Esophagus muscularis mucosa (tissue), 4 donors: ENCODE measurements around the gene IL31.

Source experiments
- EP300 ChIP-seq: sonication (generic); formaldehyde crosslinking; IDR thresholded peaks from one replicate; pipeline ENCODE4 v1.6.1; 2017; ENCODE audit warnings: antibody characterized with exemption
- POLR2A ChIP-seq: fragments of 450-650 bp; IDR thresholded peaks from one replicate; pipeline ENCODE4 v1.6.1; 2017; ENCODE audit warnings: antibody characterized with exemption, moderate library complexity, mild to moderate bottlenecking, low read depth
- TF ChIP-seq, protein P1 (sequence below), 3 experiments: fragments of 200-600 bp in 2 of 3; fragments of 450-650 bp in 1 of 3; sonication (generic) in 2 of 3; IDR thresholded peaks; one replicate each; pipeline ENCODE4 v1.5.1; 2017 to 2019; ENCODE audit warnings: antibody characterized with exemption in 3 of 3, mild to moderate bottlenecking in 2 of 3, moderate library complexity in 1 of 3

DNA sequence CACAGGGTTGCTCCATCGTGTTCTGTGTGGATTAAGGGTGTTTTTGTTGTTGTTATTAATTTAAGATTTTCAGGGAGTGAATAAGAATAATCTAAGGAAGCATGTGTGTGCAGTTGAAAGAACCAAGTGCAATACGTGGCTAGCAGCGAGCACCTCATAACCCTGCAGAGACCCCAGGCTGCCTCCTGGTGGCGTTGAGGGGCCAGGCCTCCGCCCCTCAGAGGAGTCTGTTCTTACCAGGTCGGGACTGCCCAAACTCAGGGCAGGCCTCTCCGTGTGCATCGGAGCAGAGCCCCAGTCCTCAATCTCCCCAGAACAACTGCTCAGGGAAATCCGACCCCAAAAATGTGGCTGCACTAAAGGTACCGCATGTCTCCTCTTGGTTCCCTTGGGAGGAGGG is 36.8 kb downstream of the IL31 start:
- TF ChIP-seq, protein P1, sequence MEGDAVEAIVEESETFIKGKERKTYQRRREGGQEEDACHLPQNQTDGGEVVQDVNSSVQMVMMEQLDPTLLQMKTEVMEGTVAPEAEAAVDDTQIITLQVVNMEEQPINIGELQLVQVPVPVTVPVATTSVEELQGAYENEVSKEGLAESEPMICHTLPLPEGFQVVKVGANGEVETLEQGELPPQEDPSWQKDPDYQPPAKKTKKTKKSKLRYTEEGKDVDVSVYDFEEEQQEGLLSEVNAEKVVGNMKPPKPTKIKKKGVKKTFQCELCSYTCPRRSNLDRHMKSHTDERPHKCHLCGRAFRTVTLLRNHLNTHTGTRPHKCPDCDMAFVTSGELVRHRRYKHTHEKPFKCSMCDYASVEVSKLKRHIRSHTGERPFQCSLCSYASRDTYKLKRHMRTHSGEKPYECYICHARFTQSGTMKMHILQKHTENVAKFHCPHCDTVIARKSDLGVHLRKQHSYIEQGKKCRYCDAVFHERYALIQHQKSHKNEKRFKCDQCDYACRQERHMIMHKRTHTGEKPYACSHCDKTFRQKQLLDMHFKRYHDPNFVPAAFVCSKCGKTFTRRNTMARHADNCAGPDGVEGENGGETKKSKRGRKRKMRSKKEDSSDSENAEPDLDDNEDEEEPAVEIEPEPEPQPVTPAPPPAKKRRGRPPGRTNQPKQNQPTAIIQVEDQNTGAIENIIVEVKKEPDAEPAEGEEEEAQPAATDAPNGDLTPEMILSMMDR (IDR thresholded peaks at IDR 0.05), result no peak
- TF ChIP-seq EP300 (no peak), POLR2A (no peak)
